GM15510 (cell line): ENCODE data around the gene FXYD3.

Experiments used
- POLR2A ChIP-seq: IDR thresholded peaks from 3 replicates; pipeline ENCODE4 v1.6.1; 2011; ENCODE audit warnings: borderline replicate concordance; ENCODE audit not compliant: insufficient read length; ENCODE audit errors: extremely low read depth

Gene FXYD3

GRCh38 chr19:35140207-35140961 is 24.8 kb downstream of the FXYD3 start:
- no peak for TF ChIP-seq POLR2A

- no peak for TF ChIP-seq POLR2A
Measured at GRCh38 chr19:35140962-35141836, 25.6 kb downstream of the FXYD3 start.

- no peak for TF ChIP-seq POLR2A
Measured at GRCh38 chr19:35141837-35142605, 26.4 kb downstream of the FXYD3 start.

GRCh38 chr19:35142606-35143230 is 27.1 kb downstream of the FXYD3 start:
- no peak for TF ChIP-seq POLR2A

- TF ChIP-seq POLR2A: no peak
Measured at GRCh38 chr19:35143231-35143715, 27.6 kb downstream of the FXYD3 start, which contains the start of gene FXYD7. Gene FXYD7, plus strand, starts transcription at chr19:35143255. Its CDS starts 79 bp downstream, at chr19:35143334.

GRCh38 chr19:35143818-35144217 is 28.2 kb downstream of the FXYD3 start:
- no peak for TF ChIP-seq POLR2A

- TF ChIP-seq POLR2A: no peak
Measured at GRCh38 chr19:35144259-35144599, 28.6 kb downstream of the FXYD3 start.

- no peak for TF ChIP-seq POLR2A
Measured at GRCh38 chr19:35144600-35145436, 29.2 kb downstream of the FXYD3 start.

- no peak for TF ChIP-seq POLR2A
Measured at GRCh38 chr19:35146746-35147459, 31.3 kb downstream of the FXYD3 start.

GRCh38 chr19:35149463-35149862 is 33.8 kb downstream of the FXYD3 start:
- TF ChIP-seq POLR2A: no peak

GRCh38 chr19:35150445-35150844 is 34.8 kb downstream of the FXYD3 start:
- no peak for TF ChIP-seq POLR2A

GRCh38 chr19:35151273-35152065 is 35.8 kb downstream of the FXYD3 start:
- TF ChIP-seq POLR2A: no peak
